LoVo (cell line): ENCODE results near the gene SLC34A3.

Source experiments
- DNase-seq: peaks from one replicate; pipeline ENCODE4 v3.0.0-alpha.2; 2016; ENCODE audit warnings: low spot score

Gene SLC34A3

DNA sequence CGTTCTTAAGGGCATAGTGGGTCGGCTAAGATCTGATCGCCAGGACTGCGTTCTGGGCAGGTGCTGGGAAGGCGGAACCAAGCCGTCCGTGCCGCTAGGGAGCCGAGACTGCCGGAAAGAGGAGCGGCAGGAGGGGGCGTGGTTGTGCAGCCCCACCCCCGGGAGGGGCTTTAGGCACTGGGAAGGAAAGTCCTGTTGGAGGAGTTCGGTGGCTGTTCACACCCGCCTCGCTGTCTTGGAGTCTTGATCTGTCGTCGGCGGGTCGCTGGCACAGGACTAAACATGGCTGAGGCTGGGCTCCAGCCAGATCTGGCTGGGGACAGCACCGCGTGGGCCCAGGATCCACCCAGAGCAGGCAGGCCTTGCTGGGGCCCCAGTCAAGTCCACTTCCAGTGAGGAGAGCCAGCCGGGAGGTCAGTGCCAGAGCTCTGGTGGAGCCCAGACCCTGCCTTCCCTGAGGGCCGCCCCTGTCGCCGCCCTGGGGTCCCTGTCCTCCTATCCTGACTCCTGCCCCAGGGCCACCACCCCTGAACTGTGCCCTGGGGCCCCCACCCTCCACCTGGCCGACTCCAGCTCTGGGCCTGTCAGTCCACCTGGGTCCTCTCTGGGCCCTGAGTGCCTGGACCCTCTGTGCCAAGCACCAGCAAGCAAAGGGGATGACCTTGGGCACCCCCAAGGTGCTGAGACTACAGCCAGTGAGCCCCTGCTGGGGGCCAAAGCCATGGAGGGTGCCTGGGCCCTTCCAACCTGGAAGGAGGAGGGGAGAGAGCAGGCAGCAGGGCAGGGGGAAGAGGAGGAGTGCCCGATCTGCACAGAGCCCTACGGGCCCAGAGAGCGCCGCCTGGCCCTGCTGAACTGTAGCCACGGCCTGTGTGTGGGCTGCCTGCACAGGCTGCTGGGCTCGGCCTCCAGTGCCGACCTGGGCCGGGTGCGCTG, 13.2 kb upstream of the SLC34A3 start:
- DNase-seq, result peak; percentile 45

DNA sequence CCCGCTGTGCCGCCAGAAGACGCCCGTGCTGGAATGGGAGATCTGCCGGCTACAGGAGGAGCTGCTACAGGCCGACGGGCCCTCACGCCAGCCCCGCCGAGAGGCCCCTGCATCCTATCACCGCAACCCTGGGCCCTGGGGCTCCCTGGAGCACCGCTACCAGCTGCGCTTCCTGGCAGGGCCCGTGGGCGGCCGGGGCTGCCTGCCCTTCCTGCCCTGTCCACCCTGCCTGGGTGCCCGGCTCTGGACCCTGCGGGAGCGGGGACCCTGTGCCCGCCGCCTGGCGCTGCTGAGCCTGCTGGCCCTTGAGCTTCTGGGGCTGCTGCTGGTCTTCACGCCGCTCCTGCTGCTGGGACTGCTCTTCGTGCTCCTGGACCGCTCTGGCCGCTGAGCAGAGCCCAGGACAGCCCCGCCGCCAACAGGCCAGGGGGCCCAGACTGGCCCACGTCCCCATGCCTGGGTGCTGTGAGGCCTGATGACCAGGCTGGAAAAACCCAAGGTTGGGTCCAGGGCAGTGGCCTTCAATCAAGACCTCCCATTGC, 12.4 kb upstream of the SLC34A3 start:
- no peak for DNase-seq

DNA sequence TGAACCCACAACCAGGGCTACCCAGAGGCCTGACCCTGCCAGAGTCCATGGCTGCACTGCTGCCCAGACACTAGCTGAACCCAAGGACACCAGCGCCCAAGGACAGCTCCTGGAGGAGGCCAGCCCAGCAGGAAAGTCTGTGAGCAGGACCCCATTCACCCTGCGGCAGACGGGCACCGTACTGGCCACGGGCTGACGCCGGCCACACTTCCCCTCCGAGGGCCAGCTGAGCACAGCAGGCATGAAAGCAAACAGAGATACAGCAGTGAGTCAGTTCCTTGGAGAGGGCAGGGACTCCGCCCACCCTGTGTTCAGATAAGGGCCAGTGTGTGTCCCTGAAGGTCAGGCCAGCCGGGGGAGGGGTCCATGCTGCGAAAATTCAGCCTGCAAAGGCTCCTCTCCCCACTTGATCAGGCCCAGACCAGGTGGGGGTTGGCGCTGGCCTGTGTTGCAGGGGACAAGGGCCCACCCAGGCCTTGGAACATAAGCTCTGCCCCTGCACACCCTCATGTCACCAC, 11.9 kb upstream of the SLC34A3 start:
- DNase-seq, result peak; percentile 30

DNA sequence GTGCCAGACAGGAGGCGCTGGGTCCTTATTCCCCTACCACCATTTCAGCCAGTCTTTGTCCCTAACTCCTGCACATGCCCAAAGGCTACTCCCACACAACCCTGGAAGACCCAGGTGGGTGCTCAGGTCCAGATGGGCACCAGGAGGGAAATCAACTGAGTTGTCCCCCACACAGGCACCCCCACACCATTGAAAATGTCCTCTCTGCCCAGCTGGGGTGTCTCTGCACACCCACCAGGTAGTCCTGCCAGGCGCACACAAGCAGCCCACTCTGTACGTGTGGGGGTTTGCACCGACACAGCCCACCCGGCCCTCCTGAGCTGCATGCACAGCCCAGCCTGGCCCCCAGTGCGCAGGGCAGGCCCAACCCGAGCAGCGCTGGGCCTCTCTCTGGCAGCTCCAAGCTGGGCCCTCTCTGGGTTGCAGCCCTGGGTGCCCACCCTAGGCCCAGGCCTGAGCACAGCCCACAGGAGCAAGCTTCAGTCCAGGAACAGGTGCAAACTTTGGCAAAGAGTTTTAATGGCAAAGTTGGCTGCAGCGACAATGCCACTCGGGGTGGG, 10.9 kb upstream of the SLC34A3 start:
- no peak for DNase-seq

DNA sequence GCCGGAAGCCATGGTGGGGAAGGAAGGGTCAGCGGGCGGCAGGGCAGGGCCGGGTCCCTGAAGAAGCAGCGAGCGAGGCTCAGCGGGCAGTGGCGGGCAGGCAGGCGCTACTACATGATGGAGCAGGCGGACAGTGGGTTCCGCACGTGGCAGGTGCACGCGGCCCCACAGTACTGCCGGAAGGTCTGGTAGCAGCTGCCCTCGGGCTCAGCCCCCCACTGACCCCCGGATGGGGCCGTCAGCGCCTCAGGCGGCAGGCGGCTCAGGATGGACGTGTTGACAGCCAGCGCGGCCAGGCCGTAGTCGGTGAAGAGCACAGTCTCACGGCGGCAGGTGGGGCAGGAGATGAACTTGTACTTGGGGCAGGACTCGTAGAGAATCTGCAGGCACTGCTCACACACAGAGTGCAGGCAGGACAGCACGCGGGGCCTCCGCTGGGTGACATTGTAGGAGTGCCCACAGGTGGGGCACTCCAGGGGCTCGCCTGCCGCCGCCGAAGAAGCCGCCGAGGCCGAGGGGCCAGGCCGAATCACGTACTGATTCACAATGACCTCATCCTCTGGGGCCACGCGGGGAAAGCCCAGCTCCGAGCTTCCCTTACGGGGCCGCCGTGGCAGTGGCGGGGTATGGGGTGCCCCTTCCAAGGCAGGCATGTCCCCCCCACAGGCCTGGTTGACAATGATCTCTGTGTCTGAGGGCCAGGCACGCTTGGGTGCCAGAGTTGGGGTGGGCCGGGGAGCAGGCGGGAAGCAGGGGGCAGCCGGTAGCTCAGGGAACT, 10.2 kb upstream of the SLC34A3 start:
- DNase-seq, result no peak

DNA sequence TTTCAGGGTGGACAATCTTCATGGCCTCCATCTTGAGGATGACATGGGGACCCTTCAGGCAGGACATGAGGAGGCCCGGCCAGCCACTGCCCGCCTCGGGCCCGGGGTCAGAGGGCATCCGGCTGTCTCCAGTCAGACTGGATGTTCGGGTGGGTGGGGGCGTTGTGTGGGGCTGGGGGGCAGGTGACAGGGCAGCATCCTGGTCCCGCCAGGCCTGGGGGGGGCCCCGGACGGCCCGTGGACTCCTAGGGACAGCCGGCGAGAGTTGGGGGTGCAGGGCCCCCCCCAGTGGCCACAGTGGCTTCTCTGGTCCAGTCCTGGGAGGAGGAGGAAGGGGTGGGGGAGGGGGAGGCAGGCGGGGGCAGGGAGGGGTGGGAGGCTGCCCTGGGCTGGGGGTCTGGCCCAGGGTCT, 9.6 kb upstream of the SLC34A3 start:
- DNase-seq, result no peak

DNA sequence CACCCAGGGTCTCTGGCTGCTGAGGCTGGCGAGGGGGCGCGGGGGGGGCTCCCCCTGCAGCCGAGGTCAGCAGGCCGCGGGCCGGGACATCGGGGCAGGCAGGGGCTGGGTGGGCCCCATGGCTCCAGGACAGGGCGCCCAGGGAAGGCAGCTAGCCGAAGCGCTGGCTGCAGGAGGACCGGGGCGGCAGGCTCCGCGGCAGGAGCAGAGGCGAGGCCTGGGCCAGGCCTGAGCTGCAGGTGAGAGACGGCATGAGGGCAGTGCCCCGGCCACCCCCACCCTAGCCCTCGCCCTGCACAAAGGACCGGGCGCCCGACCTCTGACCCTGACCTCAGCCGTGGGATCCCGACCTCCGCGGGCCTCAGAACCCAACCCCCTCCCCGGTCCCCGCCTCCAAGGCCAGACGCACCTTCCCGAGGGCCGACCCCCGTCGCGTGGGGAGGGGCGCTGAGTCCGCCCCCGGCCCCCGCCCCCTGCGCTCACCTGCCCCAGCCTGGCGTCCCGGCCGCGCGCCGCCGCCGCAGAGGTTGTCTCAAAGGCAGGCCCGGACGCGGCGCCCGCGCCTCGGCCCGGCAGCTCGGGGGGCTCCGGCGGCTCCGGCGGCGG, 9.1 kb upstream of the SLC34A3 start:
- DNase-seq, result no peak

DNA sequence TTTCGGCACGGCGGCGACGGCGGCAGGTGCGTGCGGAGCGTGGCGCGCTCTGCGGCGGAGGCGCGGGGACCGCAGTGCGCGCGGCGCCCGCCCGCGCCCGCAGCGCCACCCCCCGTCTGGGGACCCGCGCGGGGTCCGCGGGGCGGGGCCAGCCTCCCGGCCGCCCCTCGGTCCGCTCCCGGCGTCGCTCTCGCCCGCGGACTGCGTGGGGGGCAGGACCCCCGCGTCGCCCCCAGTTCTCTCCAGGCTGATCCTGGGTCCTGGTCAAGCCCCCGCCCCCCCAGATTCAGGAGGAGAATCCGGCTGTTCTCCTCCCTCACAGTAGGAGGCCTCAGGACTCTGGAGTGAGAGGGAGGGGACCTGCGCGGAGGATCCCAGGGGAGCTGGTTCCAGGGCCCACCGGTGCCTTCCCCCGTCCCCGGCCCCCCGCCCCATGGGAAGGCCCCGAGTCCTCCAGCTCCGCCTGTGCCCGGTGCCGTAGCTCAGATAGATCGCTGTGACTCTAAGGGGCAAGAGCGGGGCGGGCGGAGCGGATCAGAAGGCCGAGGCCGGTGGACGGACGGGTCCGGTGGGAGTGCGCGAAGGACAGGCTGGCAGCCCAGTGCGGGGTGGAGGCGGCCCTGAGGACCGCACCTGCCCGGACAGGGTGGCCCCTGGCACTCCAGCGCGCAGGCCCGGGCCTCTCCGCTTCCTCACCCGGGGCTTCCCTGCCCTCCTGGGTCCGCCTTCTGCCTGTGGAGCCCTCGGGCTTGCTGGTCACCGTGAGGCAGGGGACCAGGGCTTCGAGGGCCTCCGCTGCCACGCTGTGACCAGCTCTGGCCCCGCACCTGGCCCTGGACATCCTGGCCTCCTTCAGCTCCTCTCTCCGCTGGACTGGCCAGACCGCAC, 8.3 kb upstream of the SLC34A3 start, which contains the start of gene RNF208:
Gene RNF208, minus strand, starts transcription at position 51 of the 888 bp plus-strand sequence. CDS start 1,028 bp downstream, outside the sequence.
- peak; percentile 19 for DNase-seq

DNA sequence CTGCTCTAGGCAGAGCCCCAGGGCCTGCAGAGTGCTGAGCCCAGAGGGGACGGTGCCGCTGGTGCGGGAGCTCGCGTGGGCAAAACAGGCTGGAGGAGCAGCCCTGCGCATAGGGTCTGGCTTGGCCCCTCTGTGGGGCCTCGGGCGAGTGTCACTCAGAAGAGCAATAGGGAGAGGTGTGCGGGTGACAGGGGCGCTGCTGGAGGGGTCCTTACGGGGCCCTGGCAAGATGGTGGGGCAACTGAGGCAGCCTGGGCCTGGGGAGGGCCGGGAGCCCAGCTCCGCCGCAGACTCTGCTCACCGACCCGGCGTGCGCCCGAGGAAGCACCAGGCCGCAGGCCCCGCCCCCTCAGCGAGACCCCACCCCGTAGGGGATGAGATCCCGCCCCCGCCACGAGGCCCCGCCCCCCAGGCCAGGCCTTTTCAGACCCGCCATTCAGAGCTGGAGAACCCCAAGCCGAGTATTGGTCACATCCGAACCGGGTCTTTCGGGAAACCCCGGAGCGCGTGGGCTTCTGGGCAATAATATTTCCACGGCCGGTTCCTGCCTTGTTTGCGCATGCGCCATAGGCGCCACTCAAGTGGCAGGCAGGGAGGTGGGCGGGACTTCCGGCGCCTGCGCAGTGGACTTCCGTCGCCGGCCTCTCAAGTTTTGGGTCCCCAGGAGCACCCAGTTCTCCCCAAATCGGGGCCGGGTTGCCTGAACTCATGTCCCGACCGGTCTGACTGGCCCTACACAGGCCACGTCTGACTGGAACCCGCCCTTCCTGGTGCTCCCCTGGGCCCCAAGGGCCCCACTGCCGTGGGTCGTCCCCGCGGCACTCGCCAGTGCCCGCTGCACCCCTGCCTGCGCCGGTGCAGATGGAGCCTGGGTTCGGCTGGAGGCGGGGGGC, 7.4 kb upstream of the SLC34A3 start:
- DNase-seq, result peak; percentile 98

DNA sequence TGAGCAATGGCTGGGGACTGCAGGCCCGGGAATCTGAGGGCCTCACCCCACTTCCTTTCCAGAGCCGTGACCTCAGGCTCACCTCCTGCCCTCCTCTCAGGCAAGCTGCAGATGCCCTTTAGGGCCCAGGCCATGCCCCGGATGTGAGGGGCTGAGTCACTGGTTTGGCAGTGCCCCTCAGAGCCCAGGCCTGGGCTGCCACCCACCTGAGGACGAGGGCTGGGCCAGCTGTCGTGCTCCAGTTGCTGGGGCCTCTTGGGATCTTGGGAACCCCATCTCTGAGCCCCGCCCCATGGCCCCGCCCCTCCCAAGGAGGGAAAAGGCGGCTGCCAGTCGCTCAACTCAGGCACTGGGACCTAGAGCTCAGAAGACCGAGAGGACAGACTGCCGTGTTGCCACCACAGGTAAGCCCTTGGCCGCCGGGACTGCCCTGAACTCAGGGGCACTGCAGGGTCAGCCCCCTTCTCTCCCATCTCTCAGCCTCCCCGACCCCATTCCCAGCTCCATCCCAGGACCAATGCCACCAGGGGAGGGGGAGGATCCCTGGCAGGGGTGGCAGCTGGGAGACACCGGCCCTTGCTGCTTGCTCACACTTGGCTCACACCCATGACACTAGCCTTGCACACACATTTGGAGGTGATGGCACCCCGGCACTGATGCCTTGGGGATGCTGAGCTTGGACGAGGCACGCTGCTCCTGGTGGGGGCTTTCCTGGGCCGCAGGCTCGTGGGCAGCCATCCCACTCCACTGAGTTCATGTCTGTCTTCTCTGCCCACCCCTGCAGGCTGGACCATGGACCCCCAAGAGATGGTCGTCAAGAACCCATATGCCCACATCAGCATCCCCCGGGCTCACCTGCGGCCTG, 5.6 kb upstream of the SLC34A3 start, which contains the start of gene CYSRT1:
Gene CYSRT1, plus strand, starts transcription at position 345 of the 865 bp plus-strand sequence. Its CDS starts 448 bp downstream, at position 793.
- DNase-seq, result peak; percentile 37

DNA sequence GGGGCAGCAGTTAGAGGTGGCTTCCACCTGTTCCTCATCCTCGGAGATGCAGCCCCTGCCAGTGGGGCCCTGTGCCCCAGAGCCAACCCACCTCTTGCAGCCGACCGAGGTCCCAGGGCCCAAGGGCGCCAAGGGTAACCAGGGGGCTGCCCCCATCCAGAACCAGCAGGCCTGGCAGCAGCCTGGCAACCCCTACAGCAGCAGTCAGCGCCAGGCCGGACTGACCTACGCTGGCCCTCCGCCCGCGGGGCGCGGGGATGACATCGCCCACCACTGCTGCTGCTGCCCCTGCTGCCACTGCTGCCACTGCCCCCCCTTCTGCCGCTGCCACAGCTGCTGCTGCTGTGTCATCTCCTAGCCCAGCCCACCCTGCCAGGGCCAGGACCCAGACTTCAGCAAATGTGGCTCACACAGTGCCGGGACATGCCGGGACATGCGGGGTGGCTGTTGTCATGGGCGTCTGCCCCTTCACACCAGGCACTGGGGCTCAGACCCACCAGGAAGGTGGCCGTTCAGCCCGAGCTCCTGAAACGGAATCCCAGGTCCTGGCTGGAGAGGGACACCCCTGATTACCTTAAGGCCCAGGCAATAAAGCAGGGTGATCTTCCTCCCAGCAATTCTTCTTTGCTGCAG, 4.9 kb upstream of the SLC34A3 start:
- DNase-seq, result no peak

DNA sequence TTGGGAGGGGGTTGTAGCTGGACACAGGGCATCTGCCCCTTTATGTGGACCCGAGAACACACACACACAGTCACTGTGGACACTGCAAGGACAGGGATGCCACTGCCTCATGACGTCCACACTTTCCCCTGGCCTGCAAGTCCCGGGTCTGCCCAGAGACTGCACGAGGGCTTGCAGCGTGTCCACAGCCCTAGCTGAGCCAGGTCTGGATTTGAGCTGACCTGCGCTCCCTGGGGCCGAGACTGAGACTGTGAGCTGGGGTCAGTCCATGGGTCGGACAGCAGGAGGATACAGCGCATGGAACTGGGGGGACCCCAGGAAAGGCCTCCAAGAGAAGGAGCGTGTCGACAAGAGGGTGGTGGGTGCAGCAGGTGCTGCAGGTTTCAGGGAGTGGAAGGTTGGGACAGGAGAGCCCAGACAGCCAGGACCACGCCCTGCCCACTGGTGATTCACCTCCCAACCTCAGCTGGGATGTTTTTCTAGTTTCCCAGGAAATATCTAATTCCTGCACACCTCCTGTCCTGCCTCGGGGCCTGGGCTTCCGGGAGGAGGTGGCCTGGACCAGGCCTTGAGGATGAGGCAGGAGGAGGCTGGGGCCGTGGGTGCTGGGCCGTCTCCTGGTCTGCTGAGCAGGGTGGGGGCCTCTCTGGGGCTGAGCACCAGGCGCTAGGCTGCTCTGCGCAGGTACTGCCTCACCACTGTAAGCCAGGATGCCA, 4.2 kb upstream of the SLC34A3 start:
- DNase-seq, result peak; percentile 67

DNA sequence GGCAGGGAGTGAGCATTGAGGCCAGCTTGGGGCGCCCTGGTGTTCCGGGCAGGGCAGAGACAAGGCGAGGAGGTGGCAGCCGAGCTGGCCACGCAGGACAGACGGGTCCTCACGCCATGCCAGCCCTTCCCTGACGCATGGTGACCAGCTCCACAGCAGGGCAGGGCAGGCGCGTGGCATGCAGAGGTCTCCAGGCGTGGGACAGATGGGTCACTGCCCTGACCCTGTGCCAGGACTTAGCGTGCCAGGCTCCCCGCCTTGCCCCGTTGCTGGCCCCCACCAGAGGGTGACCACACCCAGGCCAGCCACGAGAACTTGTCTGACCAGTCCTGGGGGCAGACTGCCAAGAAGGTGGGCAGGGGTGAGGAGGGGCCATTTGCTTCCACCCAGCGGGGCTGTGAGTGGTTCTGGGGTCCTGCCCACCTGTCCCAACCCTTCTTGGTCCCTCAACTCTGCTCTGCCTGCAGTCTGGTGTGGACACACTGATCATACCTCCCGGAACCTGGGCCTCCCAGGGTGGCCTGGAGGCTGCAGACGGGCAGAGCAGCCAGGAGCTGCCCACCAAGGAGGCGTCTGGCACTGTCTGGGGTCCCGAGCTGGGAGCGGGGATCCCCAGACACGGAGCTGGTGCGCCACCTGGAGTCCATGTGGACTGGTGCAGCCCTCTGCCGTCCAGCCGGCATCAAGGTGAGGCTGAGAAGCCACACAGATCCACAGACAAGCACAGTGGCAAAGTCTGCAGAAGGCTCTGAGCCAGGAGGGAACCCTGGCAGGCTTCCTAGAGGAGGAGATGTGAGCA, 3.4 kb upstream of the SLC34A3 start, which contains the start of gene RNF224:
Gene RNF224, plus strand, starts transcription at position 449 of the 799 bp plus-strand sequence. CDS start 834 bp downstream, outside the sequence.
- peak; percentile 83 for DNase-seq

DNA sequence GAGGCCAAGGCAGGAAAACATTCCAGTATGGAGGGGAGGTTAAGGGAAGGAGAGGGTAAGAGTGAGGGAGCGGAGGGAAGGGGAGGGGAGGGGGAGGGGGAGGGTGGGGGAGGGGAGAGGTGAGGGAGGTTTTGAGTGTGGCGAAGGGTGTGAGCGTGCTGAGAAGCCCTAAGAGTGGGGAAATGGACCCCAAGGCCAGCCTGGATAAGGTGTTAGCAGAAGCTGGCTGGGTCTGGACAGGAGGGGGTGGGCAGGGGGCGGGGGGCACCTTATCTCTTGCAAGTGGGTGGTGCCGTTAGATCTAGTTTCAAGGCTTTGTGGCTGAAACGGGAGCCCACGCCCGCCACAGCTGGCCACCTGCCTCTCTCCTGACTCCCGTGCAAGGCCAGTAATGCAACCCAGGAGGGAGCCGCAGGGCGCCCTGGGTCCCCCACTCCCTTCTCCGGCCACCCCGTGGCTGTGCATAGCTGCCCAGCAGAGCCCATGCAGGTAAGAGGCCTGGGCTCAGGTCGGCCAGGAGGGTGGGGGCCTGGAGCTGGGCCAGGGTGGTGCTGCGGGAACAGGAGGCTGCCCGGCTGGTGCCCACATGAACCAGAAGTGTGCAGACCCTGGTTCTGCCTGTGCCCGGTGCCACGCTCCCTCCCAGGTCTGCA, 2.7 kb upstream of the SLC34A3 start:
- no peak for DNase-seq

DNA sequence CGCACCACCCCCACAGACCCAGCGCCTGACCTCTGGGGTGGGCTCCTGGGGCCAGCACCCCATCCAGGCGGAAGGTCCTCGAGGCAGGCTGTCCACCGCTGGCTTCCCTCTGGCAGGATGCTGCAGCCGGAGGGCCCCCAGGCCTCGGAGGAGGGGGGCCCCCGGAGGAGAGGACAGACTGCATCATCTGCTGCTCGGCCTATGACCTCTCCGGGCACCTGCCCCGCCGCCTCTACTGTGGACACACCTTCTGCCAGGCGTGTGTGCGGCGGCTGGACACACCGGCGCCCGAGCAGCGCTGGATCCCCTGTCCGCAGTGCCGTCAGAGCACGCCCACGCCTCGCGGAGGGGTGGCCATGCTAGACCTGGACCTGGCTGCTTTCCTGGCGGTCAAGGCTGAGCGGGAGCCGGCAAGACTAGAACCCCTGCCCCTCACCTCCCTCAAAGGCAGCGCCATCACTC, 2.2 kb upstream of the SLC34A3 start:
- DNase-seq, result no peak
